ENCODE data around the gene COIL. TPM values are rescaled to one million over a fixed set of nuclear protein-coding genes. Genes with fewer than 3 reads are reported as not detected.

The COIL gene
- total and polyA plus RNA-seq, 9 of the 15 experiments (the other 6 are each of a cell fraction or from before 2014, with no cell fraction given) = 23.9 to 41.3 (median 28.7) TPM

- TF ChIP-seq HDAC1 (IDR thresholded peaks at IDR 0.05) (peak in 1 of 2 experiments; percentile 97; a peak in 2 of 4 replicates), SOX6 (IDR thresholded peaks at IDR 0.05) (peak; percentile 78), BCOR (IDR thresholded peaks at IDR 0.05) (peak; percentile 94), HES1 (IDR thresholded peaks at IDR 0.05; ENCODE audit: low read depth) (peak; percentile 88), ZNF277 (CRISPR knock-in tag; IDR thresholded peaks at IDR 0.05; ENCODE audit: borderline replicate concordance) (no peak), LEF1 (IDR thresholded peaks at IDR 0.05) (peak; percentile 96), MEF2A (IDR thresholded peaks at IDR 0.05; ENCODE audit: control insufficient read depth, low read depth, low read length) (no peak), ZNF696 (CRISPR knock-in tag; conservative IDR thresholded peaks at IDR 0.05) (no peak), REST (IDR thresholded peaks at IDR 0.05; ENCODE audit: borderline replicate concordance) (peak; percentile 7; the same call in 1 of the 2 replicates), REST (CRISPR knock-in tag; IDR thresholded peaks at IDR 0.05; ENCODE audit: low read depth) (no peak), PTRF (tag; IDR thresholded peaks at IDR 0.05) (no peak), CBX8 (IDR thresholded peaks at IDR 0.05; ENCODE audit: borderline replicate concordance, extremely low read depth, low read depth, low read length, poor library complexity, severe bottlenecking) (no peak), EP400 (IDR thresholded peaks at IDR 0.05) (peak; percentile 59), NFRKB (IDR thresholded peaks at IDR 0.05; ENCODE audit: low read depth) (peak; percentile 70)
These were observed 24.7 kb upstream of the COIL start (continued) for GRCh38 chr17:56985371-56986162.
